NCI-H2107 treated with DMSO at 0.1 percent for 48 hours (cell line): ENCODE measurements around the gene P2RY8.
"Not testable (repeated sequence)": the region's sequence is repeated elsewhere in the genome, so short reads cannot be mapped to it uniquely, and the experiment has no call there.

Experiments used
- DNase-seq: peaks from one replicate; lab custom pipeline; 2025; ENCODE audit not compliant: unreplicated experiment; lab: John Stamatoyannopoulos, UW

The P2RY8 gene

GRCh38 chrX:1446984-1447968 lies 89.7 kb downstream of the P2RY8 start:
- DNase-seq: not testable (repeated sequence)

- no peak for DNase-seq
These were observed 92.2 kb downstream of the P2RY8 start for GRCh38 chrX:1444561-1445500.

- DNase-seq: no peak
These were observed 93.4 kb downstream of the P2RY8 start for GRCh38 chrX:1443496-1444075.

- no peak for DNase-seq
These were observed 94.1 kb downstream of the P2RY8 start for GRCh38 chrX:1442724-1443367.

- DNase-seq: no peak
These were observed 94.8 kb downstream of the P2RY8 start for GRCh38 chrX:1442016-1442665.

GRCh38 chrX:1440506-1440905 lies 96.5 kb downstream of the P2RY8 start:
- DNase-seq: no peak

- DNase-seq: no peak
These were observed 101.6 kb downstream of the P2RY8 start for GRCh38 chrX:1435241-1435895.

- DNase-seq: no peak
These were observed 102.1 kb downstream of the P2RY8 start for GRCh38 chrX:1434871-1435240.

GRCh38 chrX:1433646-1434357 lies 103.2 kb downstream of the P2RY8 start:
- DNase-seq: no peak

GRCh38 chrX:1430451-1430850 lies 106.5 kb downstream of the P2RY8 start:
- DNase-seq: no peak

- no peak for DNase-seq
These were observed 109.2 kb downstream of the P2RY8 start for GRCh38 chrX:1427756-1428155.

GRCh38 chrX:1426321-1426720 lies 110.7 kb downstream of the P2RY8 start:
- not testable (repeated sequence) for DNase-seq

- DNase-seq: no peak
These were observed 111.6 kb downstream of the P2RY8 start for GRCh38 chrX:1425381-1425780.

GRCh38 chrX:1424147-1424851 lies 112.7 kb downstream of the P2RY8 start:
- no peak for DNase-seq

- no peak for DNase-seq
These were observed 113.8 kb downstream of the P2RY8 start for GRCh38 chrX:1423215-1423614.

GRCh38 chrX:1422135-1422465 lies 114.9 kb downstream of the P2RY8 start:
- DNase-seq: no peak

- no peak for DNase-seq
These were observed 115.4 kb downstream of the P2RY8 start for GRCh38 chrX:1421433-1422134.

GRCh38 chrX:1420371-1420770 lies 116.6 kb downstream of the P2RY8 start:
- DNase-seq: no peak
